Measurements from ENCODE around the gene MAN2B2. TPM values are rescaled to one million over a fixed set of nuclear protein-coding genes. Genes with fewer than 3 reads are reported as not detected.

MAN2B2 gene
- total and polyA plus RNA-seq, 2 of the 8 experiments (the other 6 are each of a cell fraction or from before 2014, with no cell fraction given): 3.3 to 4.0 TPM

DNA sequence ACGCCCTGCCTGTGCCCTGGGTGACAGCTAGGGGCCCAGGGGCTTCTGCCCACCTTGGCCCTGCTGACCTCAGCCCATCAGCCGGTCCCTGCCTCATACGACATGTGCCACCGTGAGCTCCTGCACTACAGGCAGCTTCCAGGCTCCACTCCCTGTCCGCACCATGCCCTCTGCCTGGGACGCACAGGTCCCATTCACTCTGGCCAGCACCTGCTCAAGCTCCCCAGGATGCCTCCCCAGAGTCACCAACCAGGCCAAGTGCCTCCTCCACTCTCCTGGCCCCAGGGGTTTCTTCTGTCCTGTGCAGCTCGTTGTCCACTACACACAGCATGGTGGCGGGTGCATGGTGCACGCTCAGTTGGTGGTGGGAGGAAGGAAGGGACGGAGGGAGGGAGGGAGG, 45.3 kb downstream of the MAN2B2 start:
- H3K14ac ChIP-seq (ENCODE audit: insufficient read length): no peak overlapping the region
- no peaks in the 10 kb centered on the region for H3K79me2 ChIP-seq (ENCODE audit: control insufficient read depth in 1 of 2, insufficient read depth in 2 of 2, low read length in 2 of 2)
- H3K4me2 ChIP-seq (ENCODE audit: insufficient read depth in 1 of 2, low read depth in 2 of 2, low read length in 2 of 2): no peak overlapping the region
- no peak overlapping the region for H2AK5ac ChIP-seq (ENCODE audit: low read depth, low read length)
- no peak overlapping the region for H3K4me3 ChIP-seq (ENCODE audit: extremely low read depth in 1 of 4, insufficient read depth in 2 of 4, low read depth in 3 of 4, low read length in 4 of 4)
- H2BK12ac ChIP-seq (ENCODE audit: low read depth, low read length): no peak overlapping the region
- no peaks in the 10 kb centered on the region for H3K4me1 ChIP-seq (replicated peaks in 1 of 4; ENCODE audit: control insufficient read depth in 3 of 4, insufficient read depth in 4 of 4, low read length in 3 of 4)
- no peak overlapping the region for H4K5ac ChIP-seq (ENCODE audit: insufficient read length, low read depth, low read length)
- no peaks in the 10 kb centered on the region; a peak in 1 of 8 replicates for H3K36me3 ChIP-seq (ENCODE audit: control insufficient read depth in 2 of 4, insufficient read depth in 4 of 4, low read length in 3 of 4)
- H3K4ac ChIP-seq (replicated peaks; ENCODE audit: insufficient read length, low read depth, low read length): no peak overlapping the region
- no peaks in the 10 kb centered on the region for H3K27me3 ChIP-seq (replicated peaks in 1 of 4; ENCODE audit: control insufficient read depth in 3 of 4, extremely low read depth in 1 of 4, insufficient read depth in 3 of 4, low read length in 3 of 4)
- no peaks in the 10 kb centered on the region for H3K79me1 ChIP-seq (ENCODE audit: low read depth, low read length)
- H3K9me3 ChIP-seq (ENCODE audit: insufficient read depth in 2 of 2, low read depth in 1 of 2, low read length in 1 of 2): no peaks in the 10 kb centered on the region
- no peak overlapping the region for H3K27ac ChIP-seq (ENCODE audit: low read depth, low read length)
- no peak overlapping the region for H4K91ac ChIP-seq (replicated peaks; ENCODE audit: insufficient read length, low read length)
- H3K23me2 ChIP-seq (ENCODE audit: low read depth, low read length): no peaks in the 10 kb centered on the region
- no peak overlapping the region for H2AFZ ChIP-seq (ENCODE audit: low read length)
- no peak overlapping the region for H2BK20ac ChIP-seq (ENCODE audit: low read length)
- no peak overlapping the region for H2BK5ac ChIP-seq (ENCODE audit: low read depth, low read length)
- H2BK120ac ChIP-seq (replicated peaks; ENCODE audit: low read depth, low read length): no peak overlapping the region
- ChIA-PET CTCF (ENCODE audit: partially characterized antibody) (interaction anchor here (0.6 to 1.2 kb wide), 4 partner anchors 12 to 762 kb away, joined by 3 to 4 read pairs (median 3); no protein-coding TSS in a partner anchor), POLR2A (ENCODE audit: partially characterized antibody) (interaction anchor here (1.4 kb wide), 1 partner anchor 9 kb away, joined by 3 read pairs; no protein-coding TSS in a partner anchor)
- peaks cover 0 to 8% of the 10 kb centered on the region in 2 experiments for H4K20me1 ChIP-seq (replicated peaks in 1 of 2; ENCODE audit: control insufficient read depth in 1 of 2, insufficient read depth in 2 of 2, low read length in 2 of 2)
- H3K23ac ChIP-seq (ENCODE audit: insufficient read length): no peak overlapping the region
- 85 to 100% methylated on average over 1 to 8 of the region's 10 CpGs for WGBS, 2 experiments (ENCODE audit: extremely low coverage in 1 of 2, insufficient coverage in 1 of 2, insufficient read length in 1 of 2, insufficient replicate concordance in 2 of 2, low coverage in 1 of 2, low lambda C conversion rate in 2 of 2, missing lambda C conversion rate in 1 of 2)
- no peak overlapping the region for H3K56ac ChIP-seq (replicated peaks; ENCODE audit: insufficient read length, low read depth, low read length)
- H3K18ac ChIP-seq (ENCODE audit: extremely low read depth, low read length): no peak overlapping the region
- H3K9ac ChIP-seq (replicated peaks in 1 of 4; ENCODE audit: extremely low read depth in 1 of 4, low read depth in 3 of 4, low read length in 3 of 4): peak overlapping the region in 1 of 4 experiments; percentile 1; a peak in 2 of 7 replicates
- no peak overlapping the region for H2BK15ac ChIP-seq (ENCODE audit: low read length)
- no peak overlapping the region for H4K8ac ChIP-seq (ENCODE audit: extremely low read depth, insufficient read depth, low read length)
- DNase-seq (ENCODE audit: low read depth in 1 of 2, low spot score in 2 of 2): no peak
- no peak for FAIRE-seq
- no peak for TF ChIP-seq HDAC6 (IDR thresholded peaks at IDR 0.05; ENCODE audit: low read depth, low read length)
- no peak for TF ChIP-seq BCL11A (IDR thresholded peaks at IDR 0.05; ENCODE audit: low read depth in 2 of 2, low read length in 2 of 2)
- TF ChIP-seq RNF2 (IDR thresholded peaks at IDR 0.05; ENCODE audit: borderline replicate concordance, low read depth, low read length, missing control alignments, poor library complexity, severe bottlenecking): no peak

Measured in H1 (cell line).